ENCODE results near the gene EFCAB12.
"Not testable (repeated sequence)": the region's sequence is repeated elsewhere in the genome, so short reads cannot be mapped to it uniquely, and the experiment has no call there.

Gene EFCAB12

GRCh38 chr3:129418041-129418973, 10.1 kb downstream of the EFCAB12 start:
- DNase-seq = no peak

DNA sequence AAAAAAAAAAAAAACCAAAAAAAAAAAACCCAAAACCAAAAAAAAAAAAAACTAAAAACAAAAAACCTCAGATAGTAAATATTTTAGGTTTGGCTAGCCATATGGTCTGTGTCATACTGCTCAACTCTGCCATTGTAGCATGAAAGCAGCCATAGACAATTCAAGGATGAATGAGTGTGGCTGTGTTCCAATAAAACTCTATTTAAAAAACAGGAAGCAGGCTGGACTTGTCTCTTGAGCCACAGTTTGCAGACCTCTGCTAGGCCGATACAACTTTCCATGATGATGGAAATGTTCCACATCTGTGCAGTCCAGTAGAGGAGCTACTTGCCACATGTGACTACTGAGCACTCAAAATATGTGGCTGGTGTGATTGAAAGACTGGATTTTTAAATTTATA, 11.1 kb downstream of the EFCAB12 start:
- no peak for DNase-seq

DNA sequence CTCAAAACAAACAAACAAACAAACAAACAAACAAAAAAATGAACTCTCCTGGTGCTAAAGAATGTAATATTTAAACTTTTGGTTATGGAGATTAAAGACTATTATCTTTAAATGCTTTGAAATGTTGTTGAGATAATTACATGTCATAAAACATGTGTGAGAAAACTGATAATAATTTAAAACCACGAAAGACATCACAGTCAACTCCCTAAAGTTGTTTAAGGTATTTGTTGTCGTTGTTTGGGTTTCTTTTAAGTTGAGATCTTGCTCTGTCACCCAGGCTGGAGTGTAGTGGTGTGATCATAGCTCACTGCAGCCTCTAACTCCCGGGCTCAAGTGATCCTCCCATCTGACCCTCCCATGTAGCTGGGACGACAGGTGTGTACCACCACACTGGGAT, 12.0 kb downstream of the EFCAB12 start:
- DNase-seq = no peak

DNA sequence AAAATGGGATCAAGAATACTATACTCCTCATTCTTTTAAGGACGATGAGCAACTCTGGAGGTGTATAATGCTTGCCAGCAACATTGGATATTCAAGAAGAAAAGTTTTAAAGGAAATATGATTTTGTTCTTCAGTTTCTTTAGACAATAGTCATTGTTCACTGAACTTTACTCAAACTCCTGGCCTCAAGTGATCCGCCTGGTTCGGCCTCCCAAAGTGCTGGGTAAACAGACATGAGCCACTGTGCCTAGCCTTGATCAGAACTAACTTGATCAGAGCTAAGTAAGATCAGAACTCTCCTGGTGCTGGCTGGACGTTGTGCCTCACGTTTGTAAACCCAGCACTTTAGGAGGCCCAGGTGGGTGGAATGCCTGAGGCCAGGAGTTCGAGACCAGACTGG, 12.6 kb downstream of the EFCAB12 start:
- no peak for DNase-seq

DNA sequence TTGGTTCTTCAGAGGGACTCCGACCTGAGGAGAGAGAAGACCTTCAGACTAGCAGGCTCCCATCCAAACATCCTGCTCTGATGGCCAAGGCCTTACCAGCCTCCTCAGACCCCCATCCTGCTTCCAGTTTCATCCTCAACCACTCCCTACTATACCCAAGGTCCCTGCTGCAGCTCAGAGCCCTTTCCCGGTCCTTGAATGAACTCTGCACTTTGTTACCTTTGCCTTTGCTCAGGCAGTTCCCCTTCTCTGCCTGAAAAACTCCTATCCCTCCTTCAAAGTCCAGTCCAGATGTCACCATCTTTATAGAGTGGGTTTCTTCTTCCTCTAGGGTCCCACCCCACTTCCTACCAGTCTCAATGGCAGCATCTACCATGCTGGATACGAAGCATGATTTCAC, 13.1 kb downstream of the EFCAB12 start:
- DNase-seq = no peak

- DNase-seq = no peak
Observed at GRCh38 chr3:129413687-129414506, 14.5 kb downstream of the EFCAB12 start.

GRCh38 chr3:129413238-129413637, 15.2 kb downstream of the EFCAB12 start:
- not testable (repeated sequence) for DNase-seq

DNA sequence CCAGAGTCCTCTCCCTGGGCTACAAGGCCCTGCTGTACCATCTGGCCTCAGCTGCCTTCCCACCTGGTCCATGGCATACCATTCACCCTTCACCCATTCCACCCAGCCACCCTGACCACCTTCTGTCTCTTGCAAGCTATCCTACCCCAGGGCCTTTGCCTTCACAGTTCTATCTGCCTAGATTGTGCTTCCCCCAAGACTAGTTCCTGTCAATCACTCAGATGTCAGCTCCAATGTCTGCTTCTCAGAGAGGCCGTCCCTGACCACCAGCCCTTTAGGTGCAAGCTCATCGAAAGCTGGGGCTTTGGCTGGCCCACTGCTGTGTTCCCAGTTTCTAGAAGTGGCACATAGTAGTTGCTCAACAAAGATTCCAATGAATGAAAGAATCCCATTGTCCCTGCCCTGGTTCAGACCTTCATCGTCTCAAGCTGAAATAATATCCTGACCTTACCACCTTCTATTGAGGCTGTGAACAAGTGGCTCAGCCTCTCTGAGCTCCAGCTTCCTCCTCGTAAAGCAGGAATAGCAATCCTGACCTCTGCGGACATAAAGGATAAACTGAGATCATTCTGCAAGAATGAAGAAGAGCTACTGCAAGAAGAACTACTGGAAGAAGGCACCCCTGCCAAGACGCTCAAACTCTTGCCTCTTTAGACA, 15.8 kb downstream of the EFCAB12 start:
- no peak for DNase-seq

GRCh38 chr3:129410971-129411370, 17.5 kb downstream of the EFCAB12 start:
- DNase-seq = no peak

GRCh38 chr3:129409541-129409940, 18.9 kb downstream of the EFCAB12 start:
- no peak for DNase-seq

- DNase-seq = no peak
Observed at GRCh38 chr3:129404610-129405009, 23.8 kb downstream of the EFCAB12 start.

DNA sequence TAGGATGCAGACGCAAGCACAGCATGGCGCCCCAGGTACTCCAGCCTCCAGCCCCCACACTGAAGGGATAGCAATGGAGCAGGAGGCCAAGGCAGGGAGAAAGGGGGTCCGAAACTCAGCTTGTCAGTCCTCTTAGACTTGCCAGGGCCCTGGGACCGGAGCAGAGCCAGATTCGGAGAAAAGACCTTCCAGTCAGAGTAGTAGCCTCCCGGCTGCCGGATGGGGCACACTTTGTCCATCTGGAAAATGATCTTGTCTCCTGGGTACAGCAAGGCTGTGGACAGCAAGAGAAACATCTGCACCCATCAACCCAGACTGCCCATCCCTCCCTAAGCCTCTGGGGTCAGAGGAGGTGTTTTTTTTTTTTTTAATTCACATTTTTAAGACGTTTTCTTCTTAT, 24.3 kb downstream of the EFCAB12 start:
- no peak for DNase-seq

- no peak for DNase-seq
Observed at GRCh38 chr3:129403450-129403849, 25.0 kb downstream of the EFCAB12 start.

GRCh38 chr3:129402616-129403015, 25.8 kb downstream of the EFCAB12 start:
- DNase-seq = no peak

DNA sequence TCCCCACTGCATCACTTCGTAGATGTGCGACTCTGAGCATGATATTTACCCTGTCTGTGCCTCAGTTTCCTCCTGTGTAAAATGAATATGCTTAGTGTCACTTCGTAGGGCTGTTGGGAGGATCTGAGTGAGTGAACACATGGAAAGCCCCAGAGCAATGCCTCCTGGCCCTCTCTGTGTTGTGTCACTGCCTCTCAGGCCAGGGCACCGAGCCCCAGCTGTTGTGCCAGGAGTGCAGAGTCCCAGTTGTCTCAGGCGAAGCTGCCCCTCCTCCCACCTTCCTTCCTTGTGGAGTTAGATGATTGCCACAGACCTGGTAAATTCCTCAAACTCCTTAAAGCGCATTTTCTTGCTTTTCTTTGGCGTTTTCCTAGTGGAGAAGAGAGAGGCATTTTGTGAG, 26.2 kb downstream of the EFCAB12 start:
- no peak for DNase-seq

DNA sequence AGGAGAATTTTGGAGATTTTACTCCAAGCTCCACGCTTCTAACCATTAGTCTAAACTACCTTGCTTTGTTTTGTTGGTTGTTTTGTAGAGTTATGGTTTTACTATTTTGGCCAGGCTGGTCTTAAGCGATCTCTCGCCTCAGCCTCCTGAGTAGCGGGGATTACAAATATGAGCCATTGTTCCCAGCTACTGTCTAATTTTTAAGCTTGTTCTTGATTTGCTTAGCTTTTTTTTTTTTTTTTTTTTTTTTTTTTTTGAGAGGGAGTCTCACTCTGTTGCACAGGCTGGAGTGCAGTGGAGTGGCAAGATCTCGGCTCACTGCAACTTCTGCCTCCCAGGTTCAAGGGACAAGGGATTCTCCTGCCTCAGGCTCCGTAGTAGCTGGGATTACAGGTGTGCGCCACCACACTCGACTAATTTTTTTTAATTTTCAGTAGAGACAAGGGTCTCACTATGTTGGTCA, 28.5 kb downstream of the EFCAB12 start:
- DNase-seq = no peak

DNA sequence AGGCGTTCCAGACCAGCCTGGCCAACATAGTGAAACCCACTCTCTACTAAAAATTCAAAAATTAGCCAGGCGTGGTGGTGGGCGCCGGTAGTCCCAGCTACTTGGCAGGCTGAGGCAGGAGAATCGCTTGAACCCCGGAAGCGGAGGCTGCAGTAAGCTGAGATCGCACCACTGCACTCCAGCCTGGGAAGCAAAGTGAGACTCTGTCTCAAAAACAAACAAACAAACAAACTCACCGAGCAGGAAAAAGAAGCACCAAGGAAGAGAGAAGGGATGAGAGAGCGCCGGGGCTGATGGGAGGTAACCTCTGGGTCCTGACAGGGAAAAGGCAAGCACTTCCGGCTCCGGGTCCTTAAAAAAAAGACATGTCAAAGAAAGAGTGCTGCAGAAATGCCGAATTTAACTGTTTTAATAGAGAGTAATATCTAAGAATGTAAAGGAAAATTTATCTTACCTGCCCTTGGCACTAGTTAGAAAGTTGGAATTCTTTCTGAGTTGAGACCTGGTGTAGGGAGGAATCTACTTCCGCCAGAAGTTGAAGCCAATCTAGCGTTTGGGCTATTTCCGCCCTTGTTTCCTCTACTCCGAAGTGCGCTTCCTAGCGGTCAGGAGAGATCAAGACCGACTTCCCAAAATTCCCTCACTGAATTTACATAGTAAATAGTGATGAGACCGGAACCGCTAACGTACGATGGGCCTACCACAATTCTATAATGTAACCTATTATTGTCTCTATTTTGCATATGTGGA, 29.1 kb downstream of the EFCAB12 start:
- peak; percentile 96 for DNase-seq

- DNase-seq = no peak
Observed at GRCh38 chr3:129398803-129399144, 29.7 kb downstream of the EFCAB12 start.

DNA sequence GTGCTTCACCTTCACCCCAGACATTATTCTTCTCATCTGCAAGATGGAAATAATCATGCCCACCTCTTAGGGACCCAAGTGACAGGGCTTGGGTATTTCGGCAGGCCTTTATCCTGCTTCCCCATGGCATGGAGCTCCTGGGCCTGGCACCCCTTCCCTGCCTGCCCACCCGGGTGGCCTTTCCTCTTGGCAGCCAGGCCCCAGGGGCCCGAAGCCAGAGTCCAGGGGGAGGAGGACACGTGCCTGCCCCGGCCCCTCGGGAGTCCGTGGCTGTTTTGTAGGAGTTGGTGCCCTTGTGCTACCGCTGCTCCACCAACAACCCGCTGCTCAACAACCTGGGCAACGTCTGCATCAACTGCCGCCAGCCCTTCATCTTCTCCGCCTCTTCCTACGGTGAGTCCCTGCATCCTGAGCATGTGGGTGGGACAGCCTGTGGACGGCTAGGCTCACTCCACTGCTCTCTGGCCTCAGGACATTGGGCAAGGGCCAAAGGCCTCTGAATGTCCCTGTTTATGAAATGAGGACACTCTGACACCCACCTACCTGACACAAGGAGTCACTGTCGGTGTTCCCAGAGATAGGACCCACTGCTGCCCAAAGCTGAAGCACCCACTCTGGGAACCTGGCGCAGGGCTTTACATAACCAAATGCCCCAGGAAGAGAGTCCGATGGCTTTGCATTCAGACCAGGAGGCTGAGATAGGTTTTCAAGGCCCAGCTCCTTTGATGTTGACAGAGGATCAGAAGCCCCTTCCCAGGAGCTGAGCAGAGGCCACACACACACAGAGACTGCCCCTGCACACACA, 34.5 kb downstream of the EFCAB12 start:
- DNase-seq = not testable (repeated sequence)

DNA sequence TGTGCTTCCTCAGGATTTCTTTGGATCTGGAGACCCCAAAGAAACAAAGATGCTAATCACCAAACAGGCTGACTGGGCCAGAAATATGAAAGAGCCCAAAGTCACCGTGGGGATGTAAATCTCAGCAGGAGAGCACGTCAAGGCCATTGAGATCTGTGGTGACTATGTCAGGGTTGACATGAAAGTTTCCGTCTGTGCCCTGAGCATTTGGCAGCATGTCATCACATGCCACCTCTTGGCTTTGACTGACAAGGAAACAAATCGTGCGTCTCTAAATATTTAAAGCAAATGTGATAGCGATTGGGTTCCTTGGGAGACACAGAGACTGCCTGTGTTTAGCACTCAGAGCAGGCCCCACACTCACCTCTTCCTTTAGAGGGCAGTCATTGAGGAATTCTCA, 35.2 kb downstream of the EFCAB12 start:
- DNase-seq = no peak

GRCh38 chr3:129392106-129392887, 36.1 kb downstream of the EFCAB12 start:
- not testable (repeated sequence) for DNase-seq

Measured in NCI-H2081 treated with DMSO at 0.1 percent for 48 hours (cell line).